ENCODE data around the gene SLC17A4.

The SLC17A4 gene

DNA sequence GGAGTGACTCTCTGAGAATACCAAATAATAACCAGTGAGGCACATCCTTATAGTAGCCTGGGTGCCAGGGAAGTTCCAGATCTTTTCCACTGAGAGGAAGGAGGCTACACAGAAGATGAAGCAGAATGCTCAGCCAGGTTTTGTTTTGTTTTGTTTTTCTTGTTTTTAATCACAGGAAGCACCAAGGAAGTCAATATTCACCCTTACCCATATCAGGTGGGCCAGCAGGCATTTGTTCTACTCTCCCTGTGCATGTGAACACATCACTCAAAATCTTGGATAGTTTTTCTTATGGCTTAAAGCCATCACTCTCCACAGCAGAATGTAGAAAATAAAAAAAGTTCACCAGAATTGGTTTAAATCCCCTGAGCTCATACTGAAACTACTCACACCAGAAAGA lies 66.8 kb downstream of the SLC17A4 start:
- no peak for DNase-seq

DNA sequence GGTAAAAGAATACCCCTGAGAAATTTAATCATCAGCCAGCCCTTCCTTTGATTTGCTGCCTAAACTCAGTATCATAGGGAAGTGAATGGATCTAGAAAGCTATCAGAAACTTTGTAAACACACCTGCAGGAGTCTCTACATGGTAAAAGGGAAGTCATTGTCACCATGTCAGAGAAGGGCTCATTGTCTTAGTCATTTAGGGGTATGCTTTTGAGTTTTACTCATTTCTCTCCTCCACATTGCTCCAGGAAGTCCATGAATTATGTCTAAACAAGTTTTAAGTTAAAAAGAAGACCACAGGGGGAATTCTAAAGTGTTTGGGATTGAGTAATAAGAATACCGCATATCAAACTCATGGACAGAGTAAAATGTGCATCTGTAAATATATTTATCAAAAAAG lies 74.8 kb downstream of the SLC17A4 start:
- DNase-seq = no peak

DNA sequence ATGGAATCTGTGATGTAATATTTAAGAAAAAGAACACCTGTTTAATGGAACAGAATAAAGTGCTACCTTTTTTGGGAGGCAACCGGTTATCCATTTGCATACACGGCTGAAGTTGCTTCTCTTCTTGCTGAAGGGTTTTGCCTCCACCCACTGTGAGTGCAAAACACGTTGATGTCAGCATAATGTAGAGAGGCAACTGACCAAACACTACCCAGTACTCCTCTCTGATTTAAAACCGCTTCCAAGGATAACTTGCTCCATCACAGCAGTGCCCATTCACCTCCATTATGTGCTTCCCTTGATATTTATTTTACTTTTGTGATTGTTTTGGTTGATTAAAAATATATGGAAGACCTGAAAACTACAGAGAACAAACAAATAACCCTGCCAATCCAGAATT lies 75.9 kb downstream of the SLC17A4 start:
- no peak for DNase-seq

Measured in NCI-H1105 treated with DMSO at 0.1 percent for 48 hours (cell line).